Natural killer cell (primary cell): ENCODE measurements around the gene RAB5IF. TPM values are rescaled to one million over a fixed set of nuclear protein-coding genes. Genes with fewer than 3 reads are reported as not detected.
A peak's percentile ranks its signal among the peaks of the same experiment; 100 is the strongest.
"Not testable (repeated sequence)": the region's sequence is repeated elsewhere in the genome, so short reads cannot be mapped to it uniquely, and the experiment has no call there.

Source experiments
- ATAC-seq, 3 donors: fragments of 150-1000 bp in 2 of 3; fragments of 200-7000 bp in 1 of 3; cut with Tn5 transposase; 1 replicate in 1 of 3; 2 replicates in 2 of 3; pipeline ENCODE4 v1.10.0; 2021; ENCODE audit warnings: mild to moderate bottlenecking in 2 of 3, moderate library complexity in 2 of 3
- DNase-seq, 2 donors: peaks; one replicate each; pipeline versions ENCODE4 v3.0.0 to v3.0.0-alpha.2; 2013 to 2021; ENCODE audit warnings: mixed read lengths in 1 of 2
- H3K27ac ChIP-seq: one replicate; pipeline ENCODE4 v1.5.1; 2013; ENCODE audit warnings: mild to moderate bottlenecking, low read length
- H3K27me3 ChIP-seq: one replicate; pipeline ENCODE4 v1.6.1; 2013; ENCODE audit warnings: low read length; ENCODE audit not compliant: control insufficient read depth, insufficient read depth
- H3K36me3 ChIP-seq: one replicate; pipeline ENCODE4 v1.6.1; 2013; ENCODE audit warnings: low read length; ENCODE audit not compliant: control insufficient read depth, insufficient read depth
- H3K4me1 ChIP-seq: one replicate; pipeline ENCODE4 v1.6.1; 2013; ENCODE audit warnings: low read length; ENCODE audit not compliant: control insufficient read depth, insufficient read depth
- H3K4me3 ChIP-seq: one replicate; pipeline ENCODE4 v1.5.1; 2013; ENCODE audit warnings: low read length
- H3K9me3 ChIP-seq: one replicate; pipeline ENCODE4 v1.6.1; 2013; ENCODE audit warnings: low read length; ENCODE audit not compliant: control insufficient read depth, insufficient read depth
- H3K27ac Mint-ChIP-seq, 2 donors: one replicate each; pipeline ENCODE4 v1.8.0; 2022; ENCODE audit warnings: mild to moderate bottlenecking in 2 of 2, mixed read lengths in 2 of 2, moderate library complexity in 1 of 2
- H3K27me3 Mint-ChIP-seq, 2 donors: one replicate each; pipeline ENCODE4 v1.8.0; 2022; ENCODE audit warnings: low read depth in 2 of 2, mixed read lengths in 2 of 2
- H3K36me3 Mint-ChIP-seq: one replicate; pipeline ENCODE4 v1.8.0; 2022; ENCODE audit warnings: mixed read lengths
- H3K4me1 Mint-ChIP-seq, 2 donors: one replicate each; pipeline ENCODE4 v1.8.0; 2022; ENCODE audit warnings: mixed read lengths in 2 of 2
- H3K4me3 Mint-ChIP-seq: one replicate; pipeline ENCODE4 v1.8.0; 2022; ENCODE audit warnings: mild to moderate bottlenecking, moderate library complexity, mixed read lengths
- H3K9me3 Mint-ChIP-seq, 2 donors: one replicate each; pipeline ENCODE4 v1.8.0; 2022; ENCODE audit warnings: mixed read lengths in 2 of 2
- WGBS: methylation state at CpG from one replicate; pipeline ENCODE4 v1.1.7; 2013; ENCODE audit warnings: missing lambda C conversion rate; ENCODE audit not compliant: insufficient coverage; 5-methylcytosine and 5-hydroxymethylcytosine counted together
- intact Hi-C: fragments of 100-400 bp; cut with micrococcal nuclease; formaldehyde crosslinking; loops from one replicate; pipeline ENCODE4 v1.14.2; 2022
- total RNA-seq, 4 donors: library from RNA; stranded (reverse); fragments of 120-200 nt in 1 of 4; gene quantifications; one replicate each; pipeline versions ENCODE4 v1.2.3 to v1.2.4, GENCODE V29; 2013 to 2022
- TF ChIP-seq, protein P1 (sequence below): fragments of 200-600 bp; IDR thresholded peaks from one replicate; pipeline ENCODE4 v1.8.0; 2022; ENCODE audit warnings: antibody characterized with exemption

RAB5IF gene, protein sequence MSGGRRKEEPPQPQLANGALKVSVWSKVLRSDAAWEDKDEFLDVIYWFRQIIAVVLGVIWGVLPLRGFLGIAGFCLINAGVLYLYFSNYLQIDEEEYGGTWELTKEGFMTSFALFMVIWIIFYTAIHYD
- total RNA-seq = 100 to 1,000 TPM; 158 to 265 (median 247) TPM
- total RNA-seq (2013) = 70.3 TPM

DNA sequence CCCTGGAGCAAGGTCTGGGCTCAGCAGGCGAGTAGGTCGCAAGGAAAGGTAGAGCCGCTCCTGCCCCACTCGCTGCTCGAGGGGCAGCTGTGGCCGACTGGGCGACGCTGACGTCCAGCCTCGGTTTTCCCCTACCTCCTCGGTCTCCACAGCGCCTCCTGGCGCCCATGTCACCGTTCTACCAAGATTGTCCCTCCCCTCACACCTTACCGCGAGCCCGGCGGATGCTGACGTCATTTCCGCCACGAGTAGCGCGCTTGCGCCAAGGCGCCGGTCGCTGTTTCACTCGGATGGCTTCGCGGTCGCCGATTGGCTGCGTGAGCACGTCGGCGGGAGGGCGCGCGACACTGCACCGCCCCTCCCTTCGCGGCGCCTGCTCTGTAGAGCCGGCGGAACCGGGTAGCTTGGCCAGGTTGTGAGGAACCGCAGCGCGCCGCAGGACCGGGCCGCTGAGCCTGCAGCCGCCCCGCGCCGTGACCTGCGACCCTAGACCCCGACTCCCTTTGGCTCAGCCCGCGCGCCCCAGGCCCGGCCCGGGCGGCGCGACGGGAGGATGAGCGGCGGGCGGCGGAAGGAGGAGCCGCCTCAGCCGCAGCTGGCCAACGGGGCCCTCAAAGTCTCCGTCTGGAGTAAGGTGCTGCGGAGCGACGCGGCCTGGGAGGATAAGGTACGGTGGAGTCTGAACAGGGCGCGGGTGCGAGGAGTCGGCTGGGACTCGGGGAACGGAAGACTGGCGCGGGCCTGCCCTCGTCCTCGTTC lies at the start of gene RAB5IF:
RAB5IF (plus strand) TSS at position 381 of the 759 bp plus-strand sequence; CDS start at position 554, 173 bp downstream.
- DNase-seq (peak; percentile 99 to 100), ATAC-seq (peak; percentile 81 to 95 (median 84))
- TF ChIP-seq, protein P1, sequence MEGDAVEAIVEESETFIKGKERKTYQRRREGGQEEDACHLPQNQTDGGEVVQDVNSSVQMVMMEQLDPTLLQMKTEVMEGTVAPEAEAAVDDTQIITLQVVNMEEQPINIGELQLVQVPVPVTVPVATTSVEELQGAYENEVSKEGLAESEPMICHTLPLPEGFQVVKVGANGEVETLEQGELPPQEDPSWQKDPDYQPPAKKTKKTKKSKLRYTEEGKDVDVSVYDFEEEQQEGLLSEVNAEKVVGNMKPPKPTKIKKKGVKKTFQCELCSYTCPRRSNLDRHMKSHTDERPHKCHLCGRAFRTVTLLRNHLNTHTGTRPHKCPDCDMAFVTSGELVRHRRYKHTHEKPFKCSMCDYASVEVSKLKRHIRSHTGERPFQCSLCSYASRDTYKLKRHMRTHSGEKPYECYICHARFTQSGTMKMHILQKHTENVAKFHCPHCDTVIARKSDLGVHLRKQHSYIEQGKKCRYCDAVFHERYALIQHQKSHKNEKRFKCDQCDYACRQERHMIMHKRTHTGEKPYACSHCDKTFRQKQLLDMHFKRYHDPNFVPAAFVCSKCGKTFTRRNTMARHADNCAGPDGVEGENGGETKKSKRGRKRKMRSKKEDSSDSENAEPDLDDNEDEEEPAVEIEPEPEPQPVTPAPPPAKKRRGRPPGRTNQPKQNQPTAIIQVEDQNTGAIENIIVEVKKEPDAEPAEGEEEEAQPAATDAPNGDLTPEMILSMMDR = peak; percentile 87
- Mint-ChIP-seq H3K4me1 (peaks cover 29 to 38% of the 10 kb centered on the region in 2 donors), H3K4me3 (peak within 1 kb of the TSS; percentile 98), H3K9me3 (no peaks in the 10 kb centered on the region), H3K36me3 (no peaks in the 10 kb centered on the region), H3K27me3 (no peaks in the 10 kb centered on the region), H3K27ac (peak within 1 kb of the TSS; percentile 99)
- peak within 1 kb of the TSS; percentile 89 for H3K4me3 ChIP-seq
- peak within 1 kb of the TSS; percentile 91 for H3K27ac ChIP-seq
- peaks cover 22% of the 10 kb centered on the region for H3K36me3 ChIP-seq
- no peaks in the 10 kb centered on the region for H3K9me3 ChIP-seq
- H3K4me1 ChIP-seq = peaks cover 35% of the 10 kb centered on the region
- H3K27me3 ChIP-seq = no peaks in the 10 kb centered on the region
- intact Hi-C loops = loop anchor here (1.0 to 2.0 kb wide), 5 partner anchors 10 to 49 kb away; no protein-coding TSS in a partner anchor
- under 1% methylated on average over 90 of the region's 90 CpGs for WGBS

DNA sequence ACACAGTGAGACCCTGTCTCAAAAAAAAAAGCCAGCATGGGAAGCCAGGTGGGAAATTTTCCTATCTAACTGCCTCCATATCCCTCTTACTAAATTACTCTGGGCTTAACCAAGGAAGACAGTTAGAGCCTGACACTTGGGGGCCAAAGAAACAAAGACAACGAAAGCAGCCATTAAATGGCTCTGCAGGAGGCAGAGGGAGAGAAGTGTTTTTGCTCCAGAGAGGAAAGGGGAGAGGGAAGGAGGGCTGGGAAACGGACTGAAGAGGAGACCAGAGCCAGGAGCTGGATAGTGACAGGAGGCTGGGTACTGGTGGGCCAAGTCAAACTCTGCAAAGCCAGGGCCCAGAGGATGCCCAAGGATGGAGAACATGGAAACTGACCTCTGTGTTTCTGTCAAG lies 42.9 kb upstream of the RAB5IF start:
- no peak overlapping the region for H3K27ac ChIP-seq
- no peaks in the 10 kb centered on the region for H3K27me3 ChIP-seq
- no peaks in the 10 kb centered on the region for H3K36me3 ChIP-seq
- no peak for DNase-seq
- peaks cover 19 to 20% of the 10 kb centered on the region in 2 donors for H3K4me1 Mint-ChIP-seq
- no peak overlapping the region for H3K4me3 ChIP-seq
- H3K36me3 Mint-ChIP-seq = no peaks in the 10 kb centered on the region
- peaks cover 26% of the 10 kb centered on the region for H3K9me3 ChIP-seq
- peaks cover 3 to 8% of the 10 kb centered on the region in 2 donors for H3K9me3 Mint-ChIP-seq
- intact Hi-C loops = loop anchor here (10.0 kb wide), 1 partner anchor 372 kb away; no protein-coding TSS in a partner anchor
- TF ChIP-seq, protein P1 = no peak
- ATAC-seq = no peak
- no peaks in the 10 kb centered on the region for H3K27me3 Mint-ChIP-seq
- 93% methylated on average over 2 of the region's 2 CpGs for WGBS
- H3K4me1 ChIP-seq = peaks cover 16% of the 10 kb centered on the region
- H3K4me3 Mint-ChIP-seq = no peak overlapping the region
- H3K27ac Mint-ChIP-seq = peak overlapping the region; percentile 86 to 90

DNA sequence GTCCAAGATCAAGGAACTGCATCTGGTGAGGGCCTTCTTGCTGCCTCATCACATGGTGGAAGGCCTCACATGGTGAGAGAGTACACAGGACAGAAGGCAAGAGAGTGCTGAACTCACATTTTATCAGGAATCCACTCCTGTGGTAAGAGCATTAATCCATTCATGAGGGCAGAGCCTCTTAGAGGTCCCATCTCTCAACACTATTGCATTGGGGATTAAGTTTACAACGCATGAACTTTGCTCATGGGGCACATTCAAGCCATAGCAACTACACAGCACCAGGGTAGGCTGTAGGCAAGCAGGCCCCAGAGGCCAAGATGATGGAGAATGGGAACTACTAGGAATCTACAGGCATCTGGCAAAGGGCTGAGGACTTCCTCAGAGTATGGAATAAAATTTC lies 42.2 kb upstream of the RAB5IF start:
- Histone ChIP-seq H3K9me3 (peaks cover 26% of the 10 kb centered on the region), H3K36me3 (no peaks in the 10 kb centered on the region), H3K4me3 (no peak overlapping the region), H3K27ac (peak overlapping the region; percentile 82), H3K27me3 (no peaks in the 10 kb centered on the region), H3K4me1 (peaks cover 16% of the 10 kb centered on the region)
- Mint-ChIP-seq H3K36me3 (no peaks in the 10 kb centered on the region), H3K27me3 (no peaks in the 10 kb centered on the region), H3K9me3 (peaks cover 3 to 8% of the 10 kb centered on the region in 2 donors), H3K4me3 (no peak overlapping the region), H3K27ac (peak overlapping the region; percentile 86 to 90), H3K4me1 (peaks cover 19 to 20% of the 10 kb centered on the region in 2 donors)
- peak in 1 of 3 donors; percentile 5 for ATAC-seq
- TF ChIP-seq, protein P1 = no peak
- DNase-seq = no peak
- no CpG with 5 or more reads among the region's 1 CpG for WGBS
- intact Hi-C loops = loop anchor here (10.0 kb wide), 1 partner anchor 371 kb away; no protein-coding TSS in a partner anchor

DNA sequence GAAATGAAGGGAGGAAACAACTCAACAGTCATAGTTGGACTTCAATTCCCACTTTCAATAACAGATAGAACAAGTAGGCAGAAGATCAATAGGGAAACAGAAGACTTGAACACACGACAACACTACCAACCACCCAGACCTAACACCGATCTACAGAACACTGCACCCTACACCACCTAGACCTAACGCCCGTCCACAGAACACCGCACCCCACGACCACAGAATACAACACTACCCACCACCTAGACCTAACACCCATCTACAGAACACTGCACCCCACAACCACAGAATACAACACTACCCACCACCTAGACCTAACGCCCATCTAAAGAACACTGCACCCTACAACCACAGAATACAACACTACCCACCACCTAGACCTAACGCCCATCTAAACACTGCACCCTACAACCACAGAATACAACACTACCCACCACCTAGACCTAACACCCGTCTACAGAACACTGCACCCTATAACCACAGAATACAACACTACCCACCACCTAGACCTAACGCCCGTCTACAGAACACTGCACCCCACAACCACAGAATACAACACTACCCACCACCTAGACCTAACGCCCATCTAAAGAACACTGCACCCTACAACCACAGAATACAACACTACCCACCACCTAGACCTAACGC lies 41.4 kb upstream of the RAB5IF start:
- peaks cover 19 to 20% of the 10 kb centered on the region in 2 donors for H3K4me1 Mint-ChIP-seq
- not testable (repeated sequence) for H3K36me3 ChIP-seq, H3K27me3 Mint-ChIP-seq, H3K9me3 Mint-ChIP-seq, H3K36me3 Mint-ChIP-seq, H3K4me3 ChIP-seq, H3K27me3 ChIP-seq
- peaks cover 26% of the 10 kb centered on the region for H3K9me3 ChIP-seq
- WGBS = 28% methylated on average over 10 of the region's 13 CpGs
- peaks cover 16% of the 10 kb centered on the region for H3K4me1 ChIP-seq
- intact Hi-C loops = loop anchor here (1.0 to 10.0 kb wide), 3 partner anchors 41 to 371 kb away; partner anchors contain the start of gene RAB5IF
- H3K4me3 Mint-ChIP-seq = peak overlapping the region; percentile 25
- peak overlapping the region; percentile 86 to 90 for H3K27ac Mint-ChIP-seq
- peak; percentile 62 to 63 for DNase-seq
- peak; percentile 40 to 72 (median 71) for ATAC-seq
- H3K27ac ChIP-seq = peak overlapping the region; percentile 82

DNA sequence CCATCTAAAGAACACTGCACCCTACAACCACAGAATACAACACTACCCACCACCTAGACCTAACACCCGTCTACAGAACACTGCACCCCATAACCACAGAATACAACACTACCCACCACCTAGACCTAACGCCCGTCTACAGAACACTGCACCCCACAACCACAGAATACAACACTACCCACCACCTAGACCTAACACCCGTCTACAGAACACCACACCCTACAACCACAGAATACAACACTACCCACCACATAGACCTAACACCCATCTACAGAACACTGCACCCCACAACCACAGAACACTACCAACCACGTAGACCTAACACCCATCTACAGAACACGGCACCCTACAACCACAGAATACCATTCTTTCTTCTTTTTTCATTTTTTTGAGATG lies 40.9 kb upstream of the RAB5IF start:
- DNase-seq (peak; percentile 58 to 76), ATAC-seq (peak; percentile 61 to 81 (median 77))
- Mint-ChIP-seq H3K4me3 (peak overlapping the region; percentile 61), H3K27ac (peak overlapping the region; percentile 86 to 90), H3K4me1 (peaks cover 19 to 20% of the 10 kb centered on the region in 2 donors)
- not testable (repeated sequence) for H3K27me3 Mint-ChIP-seq, H3K4me3 ChIP-seq, H3K36me3 ChIP-seq, H3K27me3 ChIP-seq, H3K9me3 Mint-ChIP-seq, H3K36me3 Mint-ChIP-seq
- intact Hi-C loops = loop anchor here (1.0 to 10.0 kb wide), 3 partner anchors 41 to 370 kb away; partner anchors contain the start of gene RAB5IF
- H3K4me1 ChIP-seq = peaks cover 16% of the 10 kb centered on the region
- peak overlapping the region; percentile 71 for H3K27ac ChIP-seq
- WGBS = 23% methylated on average over 6 of the region's 6 CpGs
- peaks cover 26% of the 10 kb centered on the region for H3K9me3 ChIP-seq
